A549 treated with CpdA at 1 μM for 4 hours (cell line): ENCODE measurements around the gene PHF1. TPM values are rescaled to one million over a fixed set of nuclear protein-coding genes. Genes with fewer than 3 reads are reported as not detected.

Experiments
- total RNA-seq: library from RNA; stranded (reverse); fragments of 200-300 nt; extraction: Qiagen RNA extraction; gene quantifications from 5 replicates; pipeline ENCODE4 v1.2.3, GENCODE V29; 2022; ENCODE audit warnings: low read depth

Gene PHF1
- total RNA-seq, result 14.1 to 20.9 TPM (median 18.6 TPM) in 5 replicates

DNA sequence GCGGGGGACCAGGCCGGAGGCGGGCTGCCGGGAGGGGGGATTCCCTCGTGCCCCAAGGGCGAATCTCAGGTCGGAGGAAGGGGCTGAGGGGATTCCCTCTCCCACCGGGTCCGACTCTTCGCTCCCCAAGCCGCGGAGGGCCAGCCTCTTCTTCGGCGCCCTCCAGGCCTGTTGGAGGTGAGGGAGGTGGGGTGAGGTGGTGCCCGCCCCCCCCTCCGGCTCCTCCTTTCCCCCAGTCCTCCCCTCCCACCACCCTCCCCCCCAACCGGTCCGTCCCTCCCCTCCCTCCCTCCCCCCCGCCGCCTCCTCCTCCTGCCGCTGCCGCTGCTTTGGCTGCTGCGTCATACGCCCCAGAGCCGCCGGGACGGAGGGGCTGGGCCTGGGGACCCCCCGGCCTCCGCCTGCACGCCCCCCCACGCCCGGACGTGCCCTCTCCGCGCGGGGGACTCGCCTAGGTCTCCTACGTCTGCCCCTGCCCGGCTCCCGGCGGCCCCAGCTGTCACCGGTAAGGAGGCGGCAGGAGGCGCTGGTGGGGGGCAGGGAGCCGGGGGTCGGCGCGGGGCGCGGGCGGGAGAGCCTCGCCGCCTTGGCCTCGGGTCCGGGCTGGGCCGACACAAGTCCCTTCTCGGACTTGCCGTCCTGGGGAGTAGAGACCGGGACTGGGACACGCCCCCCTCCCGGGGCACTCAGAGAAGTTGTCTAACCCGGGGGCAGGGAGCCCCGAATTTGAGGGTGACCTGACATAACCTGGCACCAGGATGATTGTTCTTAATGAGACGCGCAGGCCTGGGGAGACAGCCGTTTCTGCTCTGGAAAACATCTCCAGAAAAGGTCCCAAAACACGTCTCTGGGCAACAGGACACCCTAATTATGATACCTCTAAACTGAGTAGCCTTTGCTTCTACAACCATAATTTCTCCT, at the start of gene PHF1:
PHF1 (plus strand) TSS at position 304 of the 921 bp plus-strand sequence. CDS start 1,250 bp downstream, outside the sequence.

DNA sequence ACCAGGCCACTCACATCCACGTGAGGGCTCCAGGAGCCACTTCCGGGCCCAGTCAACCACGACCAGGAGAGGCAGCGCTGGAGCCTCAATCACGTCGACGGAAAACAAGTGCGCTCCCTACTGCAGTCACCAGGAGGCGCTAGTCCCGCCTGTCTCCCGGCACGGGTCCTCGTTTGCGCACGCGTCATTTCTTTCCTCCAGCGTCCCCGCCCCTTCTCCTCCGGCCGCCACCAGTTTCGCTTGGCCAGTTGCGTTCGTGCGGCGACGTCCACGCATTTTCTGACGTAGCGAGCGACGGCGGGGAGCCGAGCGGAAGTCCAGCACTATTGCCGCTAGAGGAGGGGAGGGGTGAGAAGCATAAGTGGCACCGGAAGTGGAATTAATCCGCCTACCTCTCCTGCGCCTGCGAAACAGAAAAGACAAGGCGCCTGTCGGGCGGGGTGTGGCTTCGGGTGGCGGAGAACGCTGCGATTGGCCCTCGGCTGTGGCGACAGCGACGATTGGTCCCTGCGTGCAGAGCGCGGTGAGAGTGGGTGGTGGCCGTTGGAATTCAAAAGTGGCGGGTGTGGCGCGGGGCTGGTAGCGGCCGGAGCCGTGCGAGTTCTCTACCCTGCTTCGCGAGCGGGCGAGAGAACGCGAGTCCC, 19.4 kb upstream of the PHF1 start, which contains the start of gene KIFC1:
KIFC1 (plus strand) TSS at position 546 of the 644 bp plus-strand sequence. CDS start 163 bp downstream, outside the sequence.

DNA sequence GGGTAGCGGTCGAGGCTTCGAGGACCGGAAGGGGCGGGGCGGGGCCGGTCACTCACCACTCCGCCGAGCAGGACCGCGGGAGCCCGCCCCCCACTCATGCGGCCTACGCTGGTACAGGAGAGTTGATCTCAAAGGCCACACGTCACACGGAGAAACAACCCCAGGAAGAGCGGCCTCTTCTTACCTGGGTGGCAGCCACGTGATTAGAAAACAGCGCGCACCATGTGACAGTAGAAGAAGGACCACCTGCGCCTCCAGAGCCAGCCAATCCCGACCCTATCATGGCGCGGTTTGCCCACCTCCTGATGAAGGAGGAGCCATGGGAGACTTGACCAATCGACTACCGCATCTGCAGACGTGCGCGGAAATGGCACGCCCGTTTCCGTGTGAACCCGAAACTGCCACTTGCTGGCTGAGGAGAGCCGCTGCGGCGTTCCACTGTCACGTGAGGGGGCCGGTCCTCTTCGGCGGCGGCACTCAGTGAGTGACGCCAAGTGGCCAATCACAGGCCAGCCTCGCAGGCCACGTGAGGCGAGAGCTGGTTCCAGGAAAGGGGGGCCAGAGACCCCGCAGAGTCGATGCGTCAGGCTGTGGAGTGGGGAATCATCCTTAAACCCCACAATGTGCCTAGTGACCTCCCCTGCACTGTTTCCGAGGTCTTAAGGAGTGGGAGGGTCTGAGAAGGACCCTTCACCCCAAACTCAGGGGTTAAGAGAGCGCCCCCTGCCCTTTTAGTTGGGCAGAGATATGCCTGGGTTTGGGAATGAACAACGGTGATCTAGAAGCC, 7.3 kb downstream of the PHF1 start, which contains the start of gene CUTA:
CUTA (minus strand) TSS at position 205 of the 787 bp plus-strand sequence; CDS start at position 98, 107 bp downstream.

GRCh38 chr6:33419580-33420490, 9.0 kb downstream of the PHF1 start, which contains the start of gene SYNGAP1:
SYNGAP1 (plus strand) TSS chr6:33420065; CDS start chr6:33420265, 200 bp downstream.

GRCh38 chr6:33454009-33454946, 43.5 kb downstream of the PHF1 start, which contains the start of gene ZBTB9:
ZBTB9 (plus strand) TSS chr6:33454576; CDS start chr6:33455101, 525 bp downstream.

Other genes starting within 250 kb of the PHF1 start
- gene COL11A2, start 218.5 kb upstream of the PHF1 start, total RNA-seq, result 0.76 to 1.2 TPM (median 0.82 TPM) in 5 replicates
- 17.7 to 24.3 TPM (median 22.1 TPM) in 5 replicates for gene RXRB, start 210.3 kb upstream of the PHF1 start, total RNA-seq
- gene SLC39A7, start 210.1 kb upstream of the PHF1 start, total RNA-seq, result 115 to 124 TPM (median 121 TPM) in 5 replicates
- gene HSD17B8, start 206.4 kb upstream of the PHF1 start, total RNA-seq, result 13.2 to 15.8 TPM (median 14.3 TPM) in 5 replicates
- gene RING1, start 202.5 kb upstream of the PHF1 start, total RNA-seq, result 18.0 to 27.4 TPM (median 24.9 TPM) in 5 replicates
- gene VPS52, start 139.1 kb upstream of the PHF1 start, total RNA-seq, result 14.6 to 18.9 TPM (median 17.0 TPM) in 5 replicates
- gene RPS18, start 138.9 kb upstream of the PHF1 start, total RNA-seq, result 2,487 to 2,796 TPM (median 2,684 TPM) in 5 replicates
- gene B3GALT4, start 133.9 kb upstream of the PHF1 start, total RNA-seq, result 0.38 to 0.72 TPM (median 0.55 TPM) in 5 replicates
- gene WDR46, start 121.8 kb upstream of the PHF1 start, total RNA-seq, result 54.6 to 65.6 TPM (median 56.1 TPM) in 5 replicates
- 103 to 126 TPM (median 110 TPM) in 5 replicates for gene PFDN6, start 121.4 kb upstream of the PHF1 start, total RNA-seq
- 12.4 to 15.7 TPM (median 13.9 TPM) in 5 replicates for gene RGL2, start 112.1 kb upstream of the PHF1 start, total RNA-seq
- gene TAPBP, start 96.9 kb upstream of the PHF1 start, total RNA-seq, result 36.9 to 47.0 TPM (median 40.6 TPM) in 5 replicates
- 2.5 to 4.2 TPM (median 3.8 TPM) in 5 replicates for gene ZBTB22, start 93.3 kb upstream of the PHF1 start, total RNA-seq
- 36.0 to 45.0 TPM (median 38.2 TPM) in 5 replicates for gene DAXX, start 88.1 kb upstream of the PHF1 start, total RNA-seq
- gene KIFC1, start 19.2 kb upstream of the PHF1 start, total RNA-seq, result 40.9 to 46.6 TPM (median 43.1 TPM) in 5 replicates
- gene CUTA, start 7.1 kb downstream of the PHF1 start, total RNA-seq, result 172 to 231 TPM (median 211 TPM) in 5 replicates
- gene SYNGAP1, start 9.1 kb downstream of the PHF1 start, total RNA-seq, result 3.9 to 6.9 TPM (median 4.9 TPM) in 5 replicates
- gene ZBTB9, start 43.6 kb downstream of the PHF1 start, total RNA-seq, result 11.6 to 12.5 TPM (median 11.7 TPM) in 5 replicates
- 32.0 to 39.3 TPM (median 38.0 TPM) in 5 replicates for gene BAK1, start 169.3 kb downstream of the PHF1 start, total RNA-seq
- 32.8 to 46.5 TPM (median 37.0 TPM) in 5 replicates for gene ITPR3, start 210.3 kb downstream of the PHF1 start, total RNA-seq